ENCODE data around the gene RNF183. TPM values are rescaled to one million over a fixed set of nuclear protein-coding genes. Genes with fewer than 3 reads are reported as not detected.

Gene RNF183
- not detected in 2 replicates for total RNA-seq

GRCh38 chr9:113302792-113303418 lies at the start of gene RNF183:
RNF183 (minus strand) TSS chr9:113303376; CDS start chr9:113298184, 5,192 bp downstream.

DNA sequence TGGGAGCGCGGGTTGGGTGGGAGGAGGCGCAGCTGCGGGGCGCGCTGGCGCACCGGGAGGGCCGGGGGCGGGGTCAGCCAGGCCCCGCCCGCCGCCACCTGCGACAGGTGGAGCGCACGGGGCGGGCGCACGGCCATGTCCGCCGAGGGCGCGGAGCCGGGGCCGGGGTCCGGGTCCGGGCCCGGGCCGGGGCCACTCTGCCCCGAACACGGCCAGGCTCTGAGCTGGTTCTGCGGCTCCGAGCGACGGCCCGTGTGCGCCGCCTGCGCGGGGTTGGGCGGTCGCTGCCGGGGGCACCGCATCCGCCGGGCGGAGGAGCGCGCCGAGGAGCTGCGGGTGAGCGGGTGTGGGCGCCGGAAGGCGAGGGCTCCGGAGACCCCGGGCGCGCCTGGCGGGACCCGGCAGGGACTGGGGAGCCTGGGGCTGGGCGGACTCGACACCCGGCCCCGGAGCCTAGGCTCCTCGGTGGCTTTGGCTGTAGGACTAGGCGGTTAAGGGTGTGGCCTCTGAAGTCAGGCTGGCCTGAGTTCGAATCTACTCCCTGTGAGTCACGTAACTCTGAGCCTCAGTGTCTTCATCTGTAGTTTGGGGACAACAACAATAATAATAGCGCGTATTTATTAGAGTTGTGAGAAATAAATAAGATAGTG lies 46.4 kb upstream of the RNF183 start, which contains the start of gene BSPRY:
TSS of gene BSPRY (plus strand) at position 97 of the 650 bp plus-strand sequence. CDS start at position 136, 39 bp downstream.

GRCh38 chr9:113340011-113340699 lies 37.0 kb upstream of the RNF183 start, which contains the start of gene WDR31:
WDR31 (minus strand) TSS chr9:113340275; CDS start chr9:113332022, 8,253 bp downstream.

GRCh38 chr9:113275157-113276131 lies 27.7 kb downstream of the RNF183 start, which contains the start of the genes CDC26 and PRPF4:
CDC26 (minus strand) TSS chr9:113275572; CDS start chr9:113272507, 3,065 bp downstream.
PRPF4 (plus strand) TSS chr9:113275658; CDS start chr9:113275744, 86 bp downstream.

Other genes with a start within 250 kb of the RNF183 start
- gene ZFP37, start 246.7 kb downstream of the RNF183 start, total RNA-seq, result 1.9 and 2.4 TPM in 2 replicates
- 6.1 and 10.1 TPM in 2 replicates for gene SLC31A2, start 152.4 kb downstream of the RNF183 start, total RNA-seq
- 18.1 and 24.6 TPM in 2 replicates for gene FKBP15, start 82.1 kb downstream of the RNF183 start, total RNA-seq
- gene SLC31A1, start 81.8 kb downstream of the RNF183 start, total RNA-seq, result 36.5 and 53.2 TPM in 2 replicates
- 30.9 and 40.7 TPM in 2 replicates for gene CDC26, start 27.8 kb downstream of the RNF183 start, total RNA-seq
- gene PRPF4, start 27.7 kb downstream of the RNF183 start, total RNA-seq, result 26.4 and 41.9 TPM in 2 replicates
- gene WDR31, start 36.9 kb upstream of the RNF183 start, total RNA-seq, result 1.2 and 2.1 TPM in 2 replicates
- not detected in 2 replicates for gene BSPRY, start 46.2 kb upstream of the RNF183 start, total RNA-seq
- gene HDHD3, start 73.6 kb upstream of the RNF183 start, total RNA-seq, result 8.3 and 8.9 TPM in 2 replicates
- gene ALAD, start 97.9 kb upstream of the RNF183 start, total RNA-seq, result 23.6 and 27.6 TPM in 2 replicates
- gene POLE3, start 107.3 kb upstream of the RNF183 start, total RNA-seq, result 31.5 and 38.3 TPM in 2 replicates
- 0.30 and 0.69 TPM in 2 replicates for gene C9orf43, start 107.4 kb upstream of the RNF183 start, total RNA-seq
- gene RGS3, start 160.4 kb upstream of the RNF183 start, total RNA-seq, result 39.2 and 53.7 TPM in 2 replicates

All from smooth muscle cell of the umbilical artery (primary cell).